Lung (tissue), 12 donors: ENCODE data around the gene PALD1. TPM values are rescaled to one million over a fixed set of nuclear protein-coding genes. Genes with fewer than 3 reads are reported as not detected.

ENCODE experiments used
- ATAC-seq: fragments of 200-7000 bp; cut with Tn5 transposase; one replicate; pipeline ENCODE4 v1.9.1; 2020; ENCODE audit warnings: moderate number of reproducible peaks; ENCODE audit not compliant: insufficient read depth, low FRiP score
- DNase-seq, 3 donors: peaks; one replicate each; pipeline ENCODE4 v3.0.0-alpha.2; 2013 to 2017
- H3K27ac ChIP-seq, 2 donors: one replicate each; pipeline ENCODE4 v1.5.1; 2013; ENCODE audit warnings: mild to moderate bottlenecking in 2 of 2, moderate library complexity in 2 of 2, control low read depth in 1 of 2, inconsistent platforms in 1 of 2, low read depth in 1 of 2, low read length in 1 of 2
- H3K27me3 ChIP-seq, 3 donors: one replicate each; pipeline ENCODE4 v1.5.1; 2013; ENCODE audit warnings: low read length in 2 of 3; ENCODE audit not compliant: control insufficient read depth in 3 of 3, insufficient read depth in 3 of 3
- H3K36me3 ChIP-seq, 4 donors: one replicate each; pipeline ENCODE4 v1.5.1; 2013; ENCODE audit warnings: low read length in 4 of 4, mild to moderate bottlenecking in 1 of 4, moderate library complexity in 1 of 4; ENCODE audit not compliant: control insufficient read depth in 4 of 4, insufficient read depth in 4 of 4
- H3K4me1 ChIP-seq, 5 donors: one replicate each; pipeline ENCODE4 v1.5.1; 2013; ENCODE audit warnings: low read length in 5 of 5, mild to moderate bottlenecking in 2 of 5, moderate library complexity in 1 of 5; ENCODE audit not compliant: control insufficient read depth in 5 of 5, insufficient read depth in 5 of 5
- H3K4me3 ChIP-seq: one replicate; pipeline ENCODE4 v1.5.1; 2013; ENCODE audit warnings: mild to moderate bottlenecking, control low read depth, moderate library complexity
- H3K9ac ChIP-seq, 2 donors: one replicate each; pipeline ENCODE4 v1.5.1; 2013; ENCODE audit warnings: low read length in 2 of 2, control low read depth in 1 of 2; ENCODE audit not compliant: insufficient read depth in 1 of 2
- H3K9me3 ChIP-seq, 4 donors: one replicate each; pipeline ENCODE4 v1.5.1; 2013; ENCODE audit warnings: low read length in 3 of 4, mild to moderate bottlenecking in 1 of 4, moderate library complexity in 1 of 4; ENCODE audit not compliant: control insufficient read depth in 4 of 4, insufficient read depth in 3 of 4
- CTCF ChIP-seq: IDR thresholded peaks from 2 replicates; pipeline ENCODE4 v1.5.1; 2012; ENCODE audit warnings: mild to moderate bottlenecking; ENCODE audit errors: control extremely low read depth, extremely low read depth
- WGBS, 2 donors: extraction: QIAGEN DNeasy Blood & Tissue Kit; methylation state at CpG; one replicate each; pipeline ENCODE4 v1.1.7; 2013; 5-methylcytosine and 5-hydroxymethylcytosine counted together
- polyA plus RNA-seq, 2 donors: library from polyadenylated mRNA; stranded (reverse); fragments of 200-250 nt; gene quantifications; one replicate each; pipeline ENCODE4 v1.2.1, GENCODE V29; 2013
- total RNA-seq, 2 donors: library from RNA; depleted of rRNA in 1 of 2; stranded (reverse); fragments of >200 nt in 1 of 2; gene quantifications; one replicate each; pipeline ENCODE4 v1.2.1, GENCODE V29; 2014 to 2021
- donor health status: control.
- donor health status: control.
- donor health status: Bipolar disorder and iron deficiency.
- donor health status: healthy.
- donor health status: DM: yes; HTN: yes; CAD: no.

The PALD1 gene
- total and polyA plus RNA-seq, 4 donors = 10.5 to 19.7 (median 15.6) TPM

GRCh38 chr10:70542565-70542938 lies 64.0 kb downstream of the PALD1 start:
- TF ChIP-seq CTCF = no peak
- H3K4me1 ChIP-seq = peaks cover 0 to 6% (median 3%) of the 10 kb centered on the region in 5 donors
- H3K36me3 ChIP-seq = peaks cover 0 to 26% (median 16%) of the 10 kb centered on the region in 4 donors
- no peak overlapping the region for H3K27ac ChIP-seq
- 87% methylated on average over 3 of the region's 3 CpGs for WGBS, 2 donors
- no peak overlapping the region for H3K4me3 ChIP-seq
- H3K9ac ChIP-seq = no peak overlapping the region
- no peaks in the 10 kb centered on the region for H3K9me3 ChIP-seq
- no peaks in the 10 kb centered on the region for H3K27me3 ChIP-seq
- DNase-seq (no peak), ATAC-seq (no peak)

GRCh38 chr10:70543911-70544310 lies 65.3 kb downstream of the PALD1 start:
- whole genome bisulfite sequencing, 2 donors = 96 to 100% methylated on average over 1 of the region's 1 CpG
- Histone ChIP-seq H3K36me3 (peaks cover 0 to 25% (median 15%) of the 10 kb centered on the region in 4 donors), H3K4me1 (peaks cover 0 to 4% (median 0%) of the 10 kb centered on the region in 5 donors), H3K4me3 (no peak overlapping the region), H3K9ac (no peak overlapping the region), H3K27me3 (no peaks in the 10 kb centered on the region), H3K27ac (no peak overlapping the region), H3K9me3 (no peaks in the 10 kb centered on the region)
- ATAC-seq (no peak), DNase-seq (no peak)
- TF ChIP-seq CTCF = no peak

GRCh38 chr10:70544431-70545340 lies 66.1 kb downstream of the PALD1 start:
- no peak overlapping the region for H3K27ac ChIP-seq
- no peak overlapping the region for H3K9ac ChIP-seq
- no peak for ATAC-seq
- H3K27me3 ChIP-seq = no peaks in the 10 kb centered on the region
- peaks cover 0 to 17% (median 12%) of the 10 kb centered on the region in 4 donors for H3K36me3 ChIP-seq
- peaks cover 0 to 4% (median 0%) of the 10 kb centered on the region in 5 donors for H3K4me1 ChIP-seq
- no peak for DNase-seq
- TF ChIP-seq CTCF = no peak
- 77 to 89% methylated on average over 12 of the region's 12 CpGs for WGBS, 2 donors
- no peak overlapping the region for H3K4me3 ChIP-seq
- H3K9me3 ChIP-seq = no peaks in the 10 kb centered on the region
